ENCODE data around the gene FCHSD1. TPM values are rescaled to one million over a fixed set of nuclear protein-coding genes. Genes with fewer than 3 reads are reported as not detected.

Gene FCHSD1
- total and polyA plus RNA-seq, 7 donors = 3.0 to 31.3 (median 17.9) TPM

DNA sequence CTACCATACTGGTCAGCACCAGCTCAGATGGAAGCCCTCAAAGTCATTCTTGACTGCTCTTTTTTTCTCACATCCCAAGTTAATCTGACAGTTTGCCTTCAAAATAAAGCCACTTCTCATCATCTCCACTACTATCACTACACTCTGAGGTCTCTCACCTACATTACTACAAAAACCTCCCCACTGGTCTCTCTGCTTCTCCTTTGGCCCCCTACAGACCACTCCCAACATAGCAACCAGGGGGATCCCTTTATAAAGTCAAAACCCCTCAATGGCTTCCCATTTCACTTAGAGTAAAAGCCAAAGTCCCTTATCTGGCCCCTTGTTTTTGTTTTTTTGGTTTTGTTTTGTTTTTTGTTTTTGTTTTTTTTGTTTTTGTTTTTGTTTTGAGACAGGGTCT is 26.2 kb upstream of the FCHSD1 start:
- Histone ChIP-seq H3K9me3 (no peaks in the 10 kb centered on the region), H3K4me3 (no peak overlapping the region), H3K4me1 (peaks cover 0 to 16% (median 14%) of the 10 kb centered on the region in 4 donors), H3K36me3 (no peaks in the 10 kb centered on the region), H3K27ac (no peak overlapping the region), H3K27me3 (no peaks in the 10 kb centered on the region)
- intact Hi-C loops (cut with DNase I) = no loop called here
- no peak for DNase-seq
- TF ChIP-seq POLR2AphosphoS5 (IDR thresholded peaks at IDR 0.05) (no peak), POLR2A (IDR thresholded peaks at IDR 0.05) (no peak), EP300 (IDR thresholded peaks at IDR 0.05) (no peak)
- TF ChIP-seq, protein P1, sequence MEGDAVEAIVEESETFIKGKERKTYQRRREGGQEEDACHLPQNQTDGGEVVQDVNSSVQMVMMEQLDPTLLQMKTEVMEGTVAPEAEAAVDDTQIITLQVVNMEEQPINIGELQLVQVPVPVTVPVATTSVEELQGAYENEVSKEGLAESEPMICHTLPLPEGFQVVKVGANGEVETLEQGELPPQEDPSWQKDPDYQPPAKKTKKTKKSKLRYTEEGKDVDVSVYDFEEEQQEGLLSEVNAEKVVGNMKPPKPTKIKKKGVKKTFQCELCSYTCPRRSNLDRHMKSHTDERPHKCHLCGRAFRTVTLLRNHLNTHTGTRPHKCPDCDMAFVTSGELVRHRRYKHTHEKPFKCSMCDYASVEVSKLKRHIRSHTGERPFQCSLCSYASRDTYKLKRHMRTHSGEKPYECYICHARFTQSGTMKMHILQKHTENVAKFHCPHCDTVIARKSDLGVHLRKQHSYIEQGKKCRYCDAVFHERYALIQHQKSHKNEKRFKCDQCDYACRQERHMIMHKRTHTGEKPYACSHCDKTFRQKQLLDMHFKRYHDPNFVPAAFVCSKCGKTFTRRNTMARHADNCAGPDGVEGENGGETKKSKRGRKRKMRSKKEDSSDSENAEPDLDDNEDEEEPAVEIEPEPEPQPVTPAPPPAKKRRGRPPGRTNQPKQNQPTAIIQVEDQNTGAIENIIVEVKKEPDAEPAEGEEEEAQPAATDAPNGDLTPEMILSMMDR (IDR thresholded peaks at IDR 0.05) = no peak

DNA sequence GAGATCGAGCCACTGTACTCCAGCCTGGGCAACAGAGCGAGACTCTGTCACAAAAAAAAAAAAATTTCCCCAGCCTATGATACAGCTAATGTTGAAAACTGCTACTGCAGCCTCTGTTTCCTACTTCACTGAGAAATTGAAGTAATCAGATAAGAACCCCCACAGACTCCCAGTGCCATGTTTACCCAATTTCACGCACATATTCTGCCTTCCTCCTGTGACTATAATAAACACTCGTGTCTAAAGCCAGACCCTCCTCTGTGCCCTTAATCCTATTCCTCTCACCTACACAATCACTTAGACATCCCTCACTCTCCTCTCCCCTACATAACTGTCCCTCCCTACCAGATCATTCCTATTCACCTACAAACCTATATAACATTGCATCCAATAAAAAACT is 24.5 kb upstream of the FCHSD1 start:
- intact Hi-C loops (cut with DNase I) = no loop called here
- no peak for TF ChIP-seq EP300 (IDR thresholded peaks at IDR 0.05)
- no peak for TF ChIP-seq POLR2AphosphoS5 (IDR thresholded peaks at IDR 0.05)
- TF ChIP-seq, protein P1 (IDR thresholded peaks at IDR 0.05) = no peak
- no peaks in the 10 kb centered on the region for H3K36me3 ChIP-seq
- no peaks in the 10 kb centered on the region for H3K9me3 ChIP-seq
- no peak overlapping the region for H3K4me3 ChIP-seq
- no peak overlapping the region for H3K27ac ChIP-seq
- no peaks in the 10 kb centered on the region for H3K27me3 ChIP-seq
- WGBS, 2 donors = 91 to 93% methylated on average over 4 of the region's 4 CpGs
- no peak for DNase-seq
- H3K4me1 ChIP-seq = no peaks in the 10 kb centered on the region

DNA sequence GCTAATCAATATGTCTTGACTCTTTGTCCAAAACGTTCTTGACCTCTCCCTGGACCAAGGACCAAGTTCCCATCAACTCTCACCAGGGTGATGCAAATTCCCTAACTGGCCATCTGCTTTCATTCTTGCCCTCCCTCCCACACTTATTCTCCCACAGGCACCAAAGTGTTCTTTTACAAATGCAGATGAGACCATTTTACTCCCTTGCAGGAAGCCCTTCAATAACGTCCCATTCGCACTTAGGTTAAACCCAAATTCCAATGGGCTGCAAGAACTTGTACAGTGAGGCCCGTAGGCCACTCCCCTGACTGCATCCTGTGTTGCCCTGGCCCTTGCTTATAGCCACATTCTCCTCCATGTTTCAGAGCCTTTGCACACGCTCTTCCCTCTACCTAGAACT is 23.5 kb upstream of the FCHSD1 start:
- no peaks in the 10 kb centered on the region for H3K27me3 ChIP-seq
- H3K36me3 ChIP-seq = no peaks in the 10 kb centered on the region
- no peaks in the 10 kb centered on the region for H3K9me3 ChIP-seq
- H3K27ac ChIP-seq = no peak overlapping the region
- no peak overlapping the region for H3K4me3 ChIP-seq
- intact Hi-C loops (cut with DNase I) = no loop called here
- H3K4me1 ChIP-seq = no peaks in the 10 kb centered on the region
- no peak for DNase-seq
- TF ChIP-seq POLR2AphosphoS5 (IDR thresholded peaks at IDR 0.05) (no peak), POLR2A (IDR thresholded peaks at IDR 0.05) (no peak), EP300 (IDR thresholded peaks at IDR 0.05) (no peak)
- TF ChIP-seq, protein P1 (IDR thresholded peaks at IDR 0.05) = no peak
- 81 to 89% methylated on average over 5 of the region's 5 CpGs for WGBS, 2 donors

DNA sequence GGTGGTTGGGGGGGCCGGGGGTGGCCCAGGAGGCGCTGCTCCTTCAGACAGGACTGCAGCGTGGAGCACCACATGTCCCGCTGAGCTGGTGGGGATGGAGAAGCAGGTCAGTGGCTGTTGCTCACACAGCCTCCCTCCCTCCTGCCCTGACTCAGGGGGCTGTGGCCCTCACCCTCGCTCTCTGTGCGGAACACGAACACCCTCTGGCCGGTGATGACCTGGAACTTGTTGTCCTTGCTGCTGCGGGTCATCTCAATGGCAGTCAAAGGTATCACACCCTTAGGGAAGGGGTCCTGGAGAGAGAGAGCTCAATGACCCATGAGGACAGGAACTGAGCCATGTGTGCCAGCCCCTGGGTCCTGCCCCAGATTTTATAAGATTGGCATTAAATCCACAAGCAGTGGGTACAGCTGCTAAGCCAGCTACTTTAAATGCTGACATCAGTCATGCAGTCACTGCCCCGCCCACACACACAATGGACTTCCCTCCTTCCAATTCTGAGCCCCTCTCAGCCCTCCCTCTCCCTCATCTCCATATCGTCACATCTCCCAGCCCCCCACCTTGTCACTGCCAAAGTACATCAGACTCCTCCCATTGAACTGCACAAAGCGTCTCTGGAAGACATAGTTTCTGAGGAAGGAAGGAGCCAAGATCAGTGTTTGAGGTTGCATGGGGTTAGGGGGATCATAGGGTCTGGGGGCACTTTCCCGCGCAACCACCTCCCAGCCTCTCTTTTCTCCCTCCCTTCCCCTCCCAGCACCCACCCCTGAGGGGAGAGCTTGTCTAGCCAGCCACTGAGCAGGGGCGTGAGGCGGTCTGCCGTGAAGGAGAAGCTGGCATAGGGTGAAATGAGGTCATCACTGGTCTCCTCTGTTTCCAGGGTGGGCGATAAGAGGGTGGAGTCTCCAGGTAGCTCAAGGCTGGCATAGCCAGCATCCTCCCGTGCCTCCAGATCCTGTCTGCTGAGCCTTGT is 21.9 kb upstream of the FCHSD1 start:
- Histone ChIP-seq H3K36me3 (no peaks in the 10 kb centered on the region), H3K4me3 (no peak overlapping the region), H3K27me3 (no peaks in the 10 kb centered on the region), H3K4me1 (no peaks in the 10 kb centered on the region), H3K9me3 (no peaks in the 10 kb centered on the region), H3K27ac (no peak overlapping the region)
- 82 to 86% methylated on average over 19 of the region's 19 CpGs for WGBS, 2 donors
- TF ChIP-seq POLR2A (IDR thresholded peaks at IDR 0.05) (no peak), POLR2AphosphoS5 (IDR thresholded peaks at IDR 0.05) (no peak), EP300 (IDR thresholded peaks at IDR 0.05) (no peak)
- TF ChIP-seq, protein P1 (IDR thresholded peaks at IDR 0.05) = no peak
- no peak for DNase-seq
- intact Hi-C loops (cut with DNase I) = no loop called here
